IPS-18a (cell line): ENCODE measurements around the gene NOL3.

ENCODE experiments used
- H3K27ac ChIP-seq: one replicate; pipeline ENCODE4 v1.5.1; 2013; ENCODE audit warnings: low read length
- H3K27me3 ChIP-seq: one replicate; pipeline ENCODE4 v1.6.1; 2013; ENCODE audit warnings: mild to moderate bottlenecking, low read length; ENCODE audit not compliant: control insufficient read depth, insufficient read depth
- H3K36me3 ChIP-seq: one replicate; pipeline ENCODE4 v1.6.1; 2013; ENCODE audit warnings: low read depth, low read length; ENCODE audit not compliant: control insufficient read depth
- H3K4me1 ChIP-seq: one replicate; pipeline ENCODE4 v1.6.1; 2013; ENCODE audit warnings: low read depth, low read length; ENCODE audit not compliant: control insufficient read depth
- H3K4me3 ChIP-seq: one replicate; pipeline ENCODE4 v1.5.1; 2013; ENCODE audit warnings: low read length
- H3K9ac ChIP-seq: one replicate; pipeline ENCODE4 v1.6.1; 2013; ENCODE audit warnings: mild to moderate bottlenecking, low read length, moderate library complexity
- H3K9me3 ChIP-seq: one replicate; pipeline ENCODE4 v1.6.1; 2013; ENCODE audit warnings: low read depth, low read length; ENCODE audit not compliant: control insufficient read depth

Gene NOL3

GRCh38 chr16:67156143-67156844, 14.0 kb upstream of the NOL3 start:
- Histone ChIP-seq H3K4me3 (no peak overlapping the region), H3K27me3 (peaks cover 100% of the 10 kb centered on the region), H3K36me3 (no peaks in the 10 kb centered on the region), H3K4me1 (peaks cover 3% of the 10 kb centered on the region), H3K9ac (no peak overlapping the region), H3K27ac (no peak overlapping the region), H3K9me3 (no peaks in the 10 kb centered on the region)

- H3K27me3 ChIP-seq: peaks cover 100% of the 10 kb centered on the region
- H3K9me3 ChIP-seq: no peaks in the 10 kb centered on the region
- H3K9ac ChIP-seq: no peak overlapping the region
- H3K4me3 ChIP-seq: no peak overlapping the region
- H3K36me3 ChIP-seq: no peaks in the 10 kb centered on the region
- H3K27ac ChIP-seq: no peak overlapping the region
- peaks cover 3% of the 10 kb centered on the region for H3K4me1 ChIP-seq
Observed at GRCh38 chr16:67157106-67157748, 13.1 kb upstream of the NOL3 start.

- peaks cover 100% of the 10 kb centered on the region for H3K27me3 ChIP-seq
Observed at GRCh38 chr16:67157892-67158635, 12.3 kb upstream of the NOL3 start.

DNA sequence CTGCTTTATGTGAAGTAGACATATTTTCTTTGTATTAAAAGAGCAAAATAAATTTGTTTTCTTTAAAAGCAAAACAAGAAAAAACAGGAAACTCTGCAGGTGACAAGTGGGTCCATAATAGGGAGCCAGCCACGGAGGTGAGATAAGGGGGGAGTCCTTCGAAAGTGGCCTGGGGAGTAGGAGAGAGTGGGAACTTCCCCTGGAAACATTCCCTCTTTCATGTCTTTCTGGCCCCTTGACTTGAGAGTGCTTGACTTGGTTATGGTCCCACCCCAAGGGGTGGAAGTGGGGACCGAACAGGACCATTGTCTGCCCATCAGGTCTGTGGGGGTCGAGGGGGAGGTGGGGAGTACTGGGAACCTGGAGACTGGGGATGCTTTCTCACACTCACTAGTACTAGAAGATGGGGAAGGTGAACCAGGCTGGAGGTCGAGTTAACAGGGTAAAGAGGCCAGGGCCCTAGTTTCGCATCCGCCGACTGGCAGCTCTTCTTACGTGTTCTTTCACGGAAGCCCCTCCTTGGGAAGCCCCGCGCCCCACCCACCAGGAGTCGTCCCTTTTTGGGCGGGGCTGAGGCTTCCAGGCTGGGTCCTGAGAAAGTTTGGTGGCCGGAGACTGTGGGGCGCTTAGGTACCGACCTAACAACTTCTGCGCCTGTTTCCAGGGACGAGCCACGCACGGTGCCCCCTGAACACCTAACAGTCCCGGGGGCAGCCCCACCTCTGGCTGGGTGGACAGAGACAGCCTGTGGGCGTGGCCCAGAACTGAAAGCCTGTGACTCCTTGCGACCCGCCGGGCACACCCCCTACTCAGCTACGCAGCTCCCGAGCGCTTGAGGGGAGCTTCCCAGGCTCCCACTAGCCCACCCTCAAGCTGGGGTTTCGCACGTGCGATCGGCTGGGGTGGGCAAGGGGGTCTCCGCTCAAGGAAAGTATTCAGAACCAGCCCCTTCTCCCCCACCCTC, 11.4 kb upstream of the NOL3 start:
- no peaks in the 10 kb centered on the region for H3K36me3 ChIP-seq
- H3K27me3 ChIP-seq: peaks cover 100% of the 10 kb centered on the region
- H3K27ac ChIP-seq: no peak overlapping the region
- no peak overlapping the region for H3K9ac ChIP-seq
- H3K9me3 ChIP-seq: no peaks in the 10 kb centered on the region
- H3K4me1 ChIP-seq: peaks cover 3% of the 10 kb centered on the region
- peak overlapping the region; percentile 54 for H3K4me3 ChIP-seq

More at GRCh38 chr16:67157892-67158635, 12.3 kb upstream of the NOL3 start:
- Histone ChIP-seq H3K27ac (no peak overlapping the region), H3K4me3 (no peak overlapping the region), H3K9me3 (no peaks in the 10 kb centered on the region), H3K9ac (no peak overlapping the region), H3K4me1 (peaks cover 3% of the 10 kb centered on the region), H3K36me3 (no peaks in the 10 kb centered on the region)

- H3K36me3 ChIP-seq: no peaks in the 10 kb centered on the region
- no peaks in the 10 kb centered on the region for H3K9me3 ChIP-seq
- H3K4me1 ChIP-seq: peaks cover 3% of the 10 kb centered on the region
- H3K4me3 ChIP-seq: no peak overlapping the region
- H3K27me3 ChIP-seq: peaks cover 100% of the 10 kb centered on the region
- H3K27ac ChIP-seq: no peak overlapping the region
- H3K9ac ChIP-seq: no peak overlapping the region
Observed at GRCh38 chr16:67161595-67162058, 8.7 kb upstream of the NOL3 start.

DNA sequence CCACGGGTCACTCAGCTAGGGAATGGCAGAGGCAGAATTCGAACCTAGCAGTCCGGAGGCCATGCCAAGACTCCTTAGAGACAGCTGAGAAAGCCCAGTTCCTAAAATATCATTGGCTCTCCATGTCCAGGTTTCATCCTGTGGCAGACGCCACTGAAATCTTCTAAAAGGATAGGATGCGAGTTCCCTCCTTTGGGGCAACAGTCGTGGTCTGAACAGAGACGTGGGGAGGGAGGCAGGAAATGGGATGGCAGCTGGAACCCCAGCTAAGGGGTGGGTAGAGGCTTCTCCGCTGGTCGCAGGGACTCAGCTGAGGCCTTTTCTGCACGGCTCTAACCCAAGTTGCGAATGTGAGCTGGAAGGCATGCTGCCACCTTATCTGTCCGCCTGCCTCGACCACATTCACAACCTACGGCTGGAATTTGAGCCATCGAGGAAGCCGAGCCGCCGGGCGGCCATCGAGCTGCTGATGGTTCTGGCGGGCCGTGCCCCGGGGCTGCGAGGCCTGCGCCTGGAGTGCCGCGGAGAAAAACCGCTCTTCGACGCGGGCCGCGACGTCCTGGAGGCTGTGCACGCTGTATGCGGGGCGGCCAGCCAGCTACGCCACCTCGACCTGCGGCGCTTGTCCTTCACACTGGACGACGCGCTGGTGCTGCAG, 7.7 kb upstream of the NOL3 start:
- Histone ChIP-seq H3K9ac (no peak overlapping the region), H3K4me3 (peak overlapping the region; percentile 30), H3K9me3 (no peaks in the 10 kb centered on the region), H3K27ac (no peak overlapping the region), H3K27me3 (peaks cover 100% of the 10 kb centered on the region), H3K4me1 (peaks cover 3% of the 10 kb centered on the region), H3K36me3 (no peaks in the 10 kb centered on the region)

GRCh38 chr16:67163164-67163998, 7.0 kb upstream of the NOL3 start:
- no peak overlapping the region for H3K9ac ChIP-seq
- H3K4me3 ChIP-seq: peak overlapping the region; percentile 30
- no peaks in the 10 kb centered on the region for H3K9me3 ChIP-seq
- H3K27ac ChIP-seq: no peak overlapping the region
- peaks cover 100% of the 10 kb centered on the region for H3K27me3 ChIP-seq
- no peaks in the 10 kb centered on the region for H3K36me3 ChIP-seq
- peaks cover 3% of the 10 kb centered on the region for H3K4me1 ChIP-seq

- Histone ChIP-seq H3K27ac (no peak overlapping the region), H3K4me3 (peak overlapping the region; percentile 30), H3K4me1 (peaks cover 6% of the 10 kb centered on the region), H3K9ac (no peak overlapping the region), H3K9me3 (no peaks in the 10 kb centered on the region), H3K27me3 (peaks cover 100% of the 10 kb centered on the region), H3K36me3 (no peaks in the 10 kb centered on the region)
Observed at GRCh38 chr16:67163999-67164558, 6.3 kb upstream of the NOL3 start.

DNA sequence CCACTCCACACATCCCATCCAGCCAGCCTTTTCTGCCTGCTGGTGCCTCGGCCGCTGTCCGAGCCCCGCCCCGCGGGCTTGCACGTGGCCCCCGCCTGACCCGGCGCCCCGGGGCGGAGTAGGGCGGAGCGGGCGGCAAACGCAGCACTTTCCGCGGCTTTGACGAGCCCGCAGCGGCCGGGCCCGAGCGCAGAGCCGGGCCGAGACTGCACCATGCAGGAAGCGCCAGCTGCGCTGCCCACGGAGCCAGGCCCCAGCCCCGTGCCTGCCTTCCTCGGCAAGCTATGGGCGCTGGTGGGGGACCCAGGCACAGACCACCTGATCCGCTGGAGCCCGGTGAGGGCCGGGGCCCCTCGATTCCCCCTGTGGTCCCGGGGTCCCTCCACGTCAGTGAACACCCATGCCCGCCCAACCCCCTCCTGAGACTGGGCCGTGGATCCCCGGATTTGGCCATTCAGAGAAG, 5.7 kb upstream of the NOL3 start, which contains the start of gene HSF4:
HSF4 (plus strand) TSS at position 147 of the 463 bp plus-strand sequence; CDS start at position 214, 67 bp downstream.
- Histone ChIP-seq H3K4me3 (peak within 1 kb of the TSS; percentile 37), H3K27ac (no peak within 1 kb of the TSS), H3K9me3 (no peaks in the 10 kb centered on the region), H3K9ac (no peak within 1 kb of the TSS), H3K27me3 (peaks cover 100% of the 10 kb centered on the region), H3K4me1 (peaks cover 11% of the 10 kb centered on the region), H3K36me3 (no peaks in the 10 kb centered on the region)
